H9 (cell line): ENCODE measurements around the gene MICAL3. TPM values are rescaled to one million over a fixed set of nuclear protein-coding genes. Genes with fewer than 3 reads are reported as not detected.

Experiments used
- DNase-seq: peaks from one replicate; pipeline ENCODE4 v3.0.0-alpha.2; 2017
- H2AFZ ChIP-seq: one replicate; pipeline ENCODE4 v1.6.1; 2013; ENCODE audit warnings: mild to moderate bottlenecking, low read length, control low read depth, moderate library complexity
- H2AK5ac ChIP-seq: 2 replicates; pipeline ENCODE4 v1.6.1; 2013; ENCODE audit warnings: low read length, control low read depth, mixed read lengths; ENCODE audit not compliant: insufficient read length
- H2BK120ac ChIP-seq: one replicate; pipeline ENCODE4 v1.6.1; 2013; ENCODE audit warnings: low read depth, mild to moderate bottlenecking, low read length, control low read depth, inconsistent platforms; ENCODE audit not compliant: poor library complexity, severe bottlenecking
- H2BK12ac ChIP-seq: 2 replicates; pipeline ENCODE4 v1.6.1; 2013; ENCODE audit warnings: low read length, control low read depth, mixed read lengths, low read depth; ENCODE audit not compliant: insufficient read length
- H2BK15ac ChIP-seq: 2 replicates; pipeline ENCODE4 v1.6.1; 2013; ENCODE audit warnings: low read depth, low read length, control low read depth
- H2BK20ac ChIP-seq: one replicate; pipeline ENCODE4 v1.6.1; 2013; ENCODE audit warnings: low read depth, mild to moderate bottlenecking, low read length, control low read depth, inconsistent platforms; ENCODE audit not compliant: poor library complexity, severe bottlenecking
- H2BK5ac ChIP-seq: 2 replicates; pipeline ENCODE4 v1.6.1; 2013; ENCODE audit warnings: low read length, control low read depth, mixed read lengths; ENCODE audit not compliant: insufficient read length
- H3K14ac ChIP-seq: 2 replicates; pipeline ENCODE4 v1.6.1; 2013; ENCODE audit warnings: low read length, control low read depth; ENCODE audit not compliant: insufficient read depth
- H3K18ac ChIP-seq: 2 replicates; pipeline ENCODE4 v1.6.1; 2013; ENCODE audit warnings: low read depth, mild to moderate bottlenecking, mixed read lengths, low read length, control low read depth; ENCODE audit not compliant: insufficient read length
- H3K23ac ChIP-seq: 2 replicates; pipeline ENCODE4 v1.6.1; 2013; ENCODE audit warnings: low read length, control low read depth, mixed read lengths, low read depth; ENCODE audit not compliant: insufficient read length
- H3K23me2 ChIP-seq: 2 replicates; pipeline ENCODE4 v1.6.1; 2013; ENCODE audit warnings: low read depth, mild to moderate bottlenecking, mixed read lengths, low read length, control low read depth; ENCODE audit not compliant: insufficient read length, poor library complexity, severe bottlenecking
- H3K27ac ChIP-seq: 2 replicates; pipeline ENCODE4 v1.5.1; 2013; ENCODE audit warnings: low read length, control low read depth, mixed read lengths, low read depth; ENCODE audit not compliant: insufficient read length
- H3K27me3 ChIP-seq: 2 replicates; pipeline ENCODE4 v1.6.1; 2013; ENCODE audit warnings: low read length, control low read depth, inconsistent platforms; ENCODE audit not compliant: insufficient read depth
- H3K4ac ChIP-seq: 2 replicates; pipeline ENCODE4 v1.6.1; 2013; ENCODE audit warnings: low read depth, mild to moderate bottlenecking, control low read depth, inconsistent platforms, low read length, moderate library complexity
- H3K4me1 ChIP-seq: 2 replicates; pipeline ENCODE4 v1.6.1; 2013; ENCODE audit warnings: low read length, control low read depth, inconsistent platforms; ENCODE audit not compliant: insufficient read depth
- H3K4me2 ChIP-seq: 2 replicates; pipeline ENCODE4 v1.6.1; 2013; ENCODE audit warnings: low read length, control low read depth, mixed read lengths; ENCODE audit not compliant: insufficient read length, insufficient read depth
- H3K56ac ChIP-seq: 2 replicates; pipeline ENCODE4 v1.6.1; 2013; ENCODE audit warnings: low read depth, mild to moderate bottlenecking, mixed read lengths, low read length, control low read depth; ENCODE audit not compliant: insufficient read length
- H3K79me1 ChIP-seq: 2 replicates; pipeline ENCODE4 v1.6.1; 2013; ENCODE audit warnings: low read depth, mild to moderate bottlenecking, moderate library complexity, low read length, control low read depth, inconsistent platforms; ENCODE audit not compliant: insufficient read depth, poor library complexity, severe bottlenecking
- H3K79me2 ChIP-seq: 2 replicates; pipeline ENCODE4 v1.6.1; 2013; ENCODE audit warnings: low read length, control low read depth, inconsistent platforms; ENCODE audit not compliant: insufficient read depth
- H3K9ac ChIP-seq: 2 replicates; pipeline ENCODE4 v1.6.1; 2013; ENCODE audit warnings: low read length, control low read depth, mixed read lengths; ENCODE audit not compliant: insufficient read length; ENCODE audit errors: extremely low read depth
- H3K9me3 ChIP-seq: one replicate; pipeline ENCODE4 v1.6.1; 2013; ENCODE audit warnings: low read depth, low read length, inconsistent platforms; ENCODE audit not compliant: control insufficient read depth
- H3T11ph ChIP-seq: one replicate; pipeline ENCODE4 v1.6.1; 2013; ENCODE audit warnings: mild to moderate bottlenecking, low read length, control low read depth, inconsistent platforms
- H4K20me1 ChIP-seq: one replicate; pipeline ENCODE4 v1.6.1; 2013; ENCODE audit not compliant: control insufficient read depth, insufficient read length, insufficient read depth
- H4K5ac ChIP-seq: 2 replicates; pipeline ENCODE4 v1.6.1; 2013; ENCODE audit warnings: low read depth, mild to moderate bottlenecking, mixed read lengths, low read length, control low read depth; ENCODE audit not compliant: insufficient read length
- H4K8ac ChIP-seq: replicated peaks from 2 replicates; pipeline ENCODE4 v1.6.1; 2013; ENCODE audit warnings: low read length, control low read depth, mixed read lengths, low read depth; ENCODE audit not compliant: insufficient read length
- H4K91ac ChIP-seq: 2 replicates; pipeline ENCODE4 v1.6.1; 2013; ENCODE audit warnings: low read depth, mild to moderate bottlenecking, moderate library complexity, mixed read lengths, low read length, control low read depth; ENCODE audit not compliant: insufficient read length
- H3K27ac Mint-ChIP-seq, 3 experiments: 2 replicates in 2 of 3; 3 replicates in 1 of 3; pipeline ENCODE4 v1.8.0; 2020 to 2021; ENCODE audit warnings: mixed read lengths in 3 of 3, mild to moderate bottlenecking in 1 of 3, moderate library complexity in 1 of 3
- H3K27me3 Mint-ChIP-seq: 2 replicates; pipeline ENCODE4 v1.8.0; 2021; ENCODE audit warnings: low read depth, mild to moderate bottlenecking, moderate library complexity, mixed read lengths
- H3K36me3 Mint-ChIP-seq, 3 experiments: 2 replicates in 2 of 3; 3 replicates in 1 of 3; pipeline ENCODE4 v1.8.0; 2020 to 2021; ENCODE audit warnings: low read depth in 3 of 3, mixed read lengths in 3 of 3; ENCODE audit not compliant: insufficient read depth in 1 of 3
- H3K4me1 Mint-ChIP-seq, 2 experiments: 2 replicates each; pipeline ENCODE4 v1.8.0; 2020; ENCODE audit warnings: mixed read lengths in 2 of 2
- H3K4me3 Mint-ChIP-seq, 2 experiments: 2 replicates in 1 of 2; 3 replicates in 1 of 2; pipeline ENCODE4 v1.8.0; 2020 to 2021; ENCODE audit warnings: mild to moderate bottlenecking in 2 of 2, mixed read lengths in 2 of 2, moderate library complexity in 1 of 2
- H3K9me3 Mint-ChIP-seq, 2 experiments: 2 replicates in 1 of 2; 3 replicates in 1 of 2; pipeline ENCODE4 v1.8.0; 2020; ENCODE audit warnings: mild to moderate bottlenecking in 2 of 2, mixed read lengths in 2 of 2, moderate library complexity in 1 of 2
- WGBS: extraction: QIAGEN DNeasy Blood & Tissue Kit; methylation state at CpG from one replicate; pipeline ENCODE4 v1.1.7; 2013; ENCODE audit warnings: missing lambda C conversion rate, low lambda C conversion rate, mixed read lengths; ENCODE audit not compliant: insufficient read length; ENCODE audit errors: extremely low coverage; 5-methylcytosine and 5-hydroxymethylcytosine counted together
- total RNA-seq: library from RNA; stranded (reverse); gene quantifications from 2 replicates; pipeline ENCODE4 v1.2.1, GENCODE V29; 2021
- TF ChIP-seq, protein P1 (sequence below): fragments of 200-600 bp; sonication (generic); conservative IDR thresholded peaks from 3 replicates; pipeline ENCODE4 v1.8.0; 2021; ENCODE audit warnings: antibody characterized with exemption, mild to moderate bottlenecking

Gene MICAL3
- total RNA-seq, 1 experiment from 2014 or later, result 50.2 TPM

DNA sequence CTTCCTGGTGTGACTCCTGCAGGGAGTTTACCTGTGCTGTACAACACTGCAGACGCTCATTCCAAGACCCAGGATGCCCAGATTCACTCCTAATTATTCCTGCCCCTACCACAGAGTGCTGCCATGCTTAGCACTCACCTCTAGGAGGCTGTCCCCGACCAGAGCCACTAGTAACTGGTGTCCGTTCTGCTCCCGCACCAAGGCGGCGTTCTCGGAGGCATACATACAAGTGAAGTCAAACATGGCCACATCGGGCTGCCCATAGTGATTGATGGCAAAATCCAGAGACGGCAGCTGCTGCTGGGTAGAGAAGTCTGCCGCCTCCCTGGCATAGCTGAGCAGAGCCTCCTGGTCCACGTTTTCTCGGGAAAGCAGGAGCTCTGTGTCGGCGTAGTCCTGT lies 127.8 kb downstream of the MICAL3 start:
- WGBS, result no CpG with 5 or more reads among the region's 14 CpGs
- H3K56ac ChIP-seq, result no peak overlapping the region

More for the DNA sequence above, 127.8 kb downstream of the MICAL3 start:
- Histone ChIP-seq H3K9me3 (no peaks in the 10 kb centered on the region), H4K8ac (no peak overlapping the region), H2AFZ (no peak overlapping the region), H4K5ac (no peak overlapping the region), H3K79me2 (no peaks in the 10 kb centered on the region), H3K23me2 (no peaks in the 10 kb centered on the region), H3K79me1 (no peaks in the 10 kb centered on the region), H3K4ac (no peak overlapping the region), H3K27me3 (no peaks in the 10 kb centered on the region), H3T11ph (no peak overlapping the region), H3K14ac (no peak overlapping the region), H4K20me1 (no peaks in the 10 kb centered on the region), H4K91ac (no peak overlapping the region), H3K4me2 (no peak overlapping the region), H3K23ac (no peak overlapping the region), H3K4me1 (no peaks in the 10 kb centered on the region), H2AK5ac (no peak overlapping the region), H2BK5ac (no peak overlapping the region), H2BK12ac (no peak overlapping the region), H2BK120ac (no peak overlapping the region), H2BK15ac (no peak overlapping the region), H3K27ac (no peak overlapping the region), H3K18ac (no peak overlapping the region), H2BK20ac (no peak overlapping the region), H3K9ac (no peak overlapping the region)
- peak; percentile 79 for DNase-seq
- Mint-ChIP-seq H3K27me3 (no peaks in the 10 kb centered on the region; the same call in 1 of the 2 replicates), H3K36me3 (peaks cover 7 to 55% (median 51%) of the 10 kb centered on the region in 3 experiments; a peak in 6 of 7 replicates), H3K9me3 (no peaks in the 10 kb centered on the region), H3K4me1 (peaks cover 3 to 9% of the 10 kb centered on the region in 2 experiments; a peak in 3 of 4 replicates), H3K4me3 (no peak overlapping the region), H3K27ac (peak overlapping the region in 1 of 3 experiments; percentile 36; a peak in 3 of 7 replicates)
- TF ChIP-seq, protein P1, sequence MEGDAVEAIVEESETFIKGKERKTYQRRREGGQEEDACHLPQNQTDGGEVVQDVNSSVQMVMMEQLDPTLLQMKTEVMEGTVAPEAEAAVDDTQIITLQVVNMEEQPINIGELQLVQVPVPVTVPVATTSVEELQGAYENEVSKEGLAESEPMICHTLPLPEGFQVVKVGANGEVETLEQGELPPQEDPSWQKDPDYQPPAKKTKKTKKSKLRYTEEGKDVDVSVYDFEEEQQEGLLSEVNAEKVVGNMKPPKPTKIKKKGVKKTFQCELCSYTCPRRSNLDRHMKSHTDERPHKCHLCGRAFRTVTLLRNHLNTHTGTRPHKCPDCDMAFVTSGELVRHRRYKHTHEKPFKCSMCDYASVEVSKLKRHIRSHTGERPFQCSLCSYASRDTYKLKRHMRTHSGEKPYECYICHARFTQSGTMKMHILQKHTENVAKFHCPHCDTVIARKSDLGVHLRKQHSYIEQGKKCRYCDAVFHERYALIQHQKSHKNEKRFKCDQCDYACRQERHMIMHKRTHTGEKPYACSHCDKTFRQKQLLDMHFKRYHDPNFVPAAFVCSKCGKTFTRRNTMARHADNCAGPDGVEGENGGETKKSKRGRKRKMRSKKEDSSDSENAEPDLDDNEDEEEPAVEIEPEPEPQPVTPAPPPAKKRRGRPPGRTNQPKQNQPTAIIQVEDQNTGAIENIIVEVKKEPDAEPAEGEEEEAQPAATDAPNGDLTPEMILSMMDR, result peak; percentile 71
